Measurements from ENCODE around the gene CAAP1.
"Not testable (repeated sequence)": the region's sequence is repeated elsewhere in the genome, so short reads cannot be mapped to it uniquely, and the experiment has no call there.

GRCh38 chr9:26828391-26828955 is 64.1 kb downstream of the CAAP1 start:
- not testable (repeated sequence) for TF ChIP-seq CTCF (conservative IDR thresholded peaks at IDR 0.05; ENCODE audit: low read depth, low read length); EZH2phosphoT487 (IDR thresholded peaks at IDR 0.05; ENCODE audit: borderline replicate concordance, low read length)
